Activated naive CD8-positive, alpha-beta T cell treated with anti-CD3 and anti-CD28 coated beads, Interleukin-2, amount 50 U/mL, for 16 hours (primary cell): ENCODE measurements around the gene CFAP92.
"Not testable (repeated sequence)": the region's sequence is repeated elsewhere in the genome, so short reads cannot be mapped to it uniquely, and the experiment has no call there.

Source experiments
- DNase-seq: peaks from one replicate; pipeline ENCODE4 v3.0.0-alpha.2; 2020; ENCODE audit warnings: low read depth, low spot score

Gene CFAP92

GRCh38 chr3:128906031-128906803 is 87.7 kb downstream of the CFAP92 start:
- DNase-seq = no peak

DNA sequence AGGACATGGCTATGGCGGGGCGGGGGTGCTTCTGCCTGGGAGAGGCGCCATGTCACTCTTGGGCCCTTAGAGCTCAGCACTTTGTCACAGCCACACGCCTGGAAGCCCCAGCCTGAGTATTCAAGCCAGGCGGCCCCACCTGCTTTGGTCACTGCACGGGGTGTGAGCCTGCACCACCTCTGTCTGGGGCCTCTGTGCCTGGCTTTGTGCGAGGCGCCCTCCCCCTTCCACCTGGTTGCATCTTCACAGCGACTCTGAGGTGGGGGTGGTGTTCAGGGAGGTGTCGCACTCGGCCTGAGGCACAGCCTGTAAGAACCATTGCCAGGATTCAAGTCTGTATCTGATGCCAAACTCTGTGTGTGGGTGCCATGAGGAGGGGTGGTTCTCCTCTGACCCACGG is 90.4 kb downstream of the CFAP92 start:
- no peak for DNase-seq

GRCh38 chr3:128902426-128902825 is 91.5 kb downstream of the CFAP92 start:
- no peak for DNase-seq

DNA sequence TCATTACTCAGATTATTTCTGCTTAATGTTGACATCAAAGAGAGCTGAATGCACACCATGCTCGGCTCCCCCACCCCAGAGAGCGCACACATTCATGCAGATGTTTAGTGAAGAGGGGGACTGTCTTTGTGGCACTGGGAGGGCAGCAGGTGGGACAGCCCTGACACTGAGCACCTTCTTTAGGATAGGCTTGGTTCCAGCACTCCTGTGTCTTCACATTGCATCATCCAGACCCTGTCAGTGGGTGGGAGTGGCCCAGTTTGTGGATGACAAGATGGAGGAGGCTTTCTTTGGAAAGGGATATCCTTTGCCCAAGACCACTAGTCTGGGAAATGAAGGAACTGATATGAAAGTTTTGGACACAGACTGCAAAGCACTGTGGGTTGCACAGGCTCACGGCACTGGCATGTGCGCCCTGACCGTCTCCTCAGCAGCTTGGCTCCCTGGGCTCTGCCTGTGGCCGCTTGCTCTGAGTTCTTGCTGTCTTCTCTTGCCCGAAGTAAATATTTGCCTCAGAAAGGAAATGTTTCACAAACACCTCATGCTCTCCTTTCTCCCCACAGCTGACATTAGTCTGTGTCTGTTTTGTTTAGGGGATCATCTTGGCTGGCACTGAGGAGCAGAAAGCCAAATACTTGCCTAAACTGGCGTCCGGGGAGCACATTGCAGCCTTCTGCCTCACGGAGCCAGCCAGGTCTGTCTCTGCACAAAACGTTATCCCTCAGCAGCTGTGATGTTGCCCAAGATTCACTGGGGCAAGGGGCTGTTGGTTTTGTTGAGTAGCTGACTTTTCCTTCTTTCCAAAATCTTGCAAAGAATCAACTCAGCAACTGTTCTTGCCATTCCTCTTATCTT is 97.8 kb downstream of the CFAP92 start:
- no peak for DNase-seq

- no peak for DNase-seq
Observed at GRCh38 chr3:128889139-128889894, 104.6 kb downstream of the CFAP92 start.

- no peak for DNase-seq
Observed at GRCh38 chr3:128884992-128885391, 108.9 kb downstream of the CFAP92 start.

DNA sequence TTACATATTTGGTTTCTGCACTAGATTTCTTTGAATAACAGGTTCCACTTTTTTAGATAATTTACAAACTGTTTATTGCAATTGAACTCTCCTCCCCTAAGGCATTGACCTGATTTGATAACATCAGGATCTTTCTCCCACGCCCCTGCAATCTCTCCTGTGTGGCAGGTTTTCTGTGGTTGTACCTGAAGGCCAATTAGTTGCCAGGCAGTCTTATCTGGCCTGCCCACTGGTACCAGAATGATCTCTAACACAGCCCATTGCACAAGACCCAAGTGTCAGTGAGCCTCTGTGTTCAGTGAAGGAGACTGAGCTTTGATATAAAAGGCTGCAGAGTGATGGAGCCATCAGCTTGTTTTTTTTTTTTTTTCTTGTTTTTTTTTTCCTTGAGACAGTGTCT is 111.2 kb downstream of the CFAP92 start:
- DNase-seq = no peak

GRCh38 chr3:128881576-128881975 is 112.3 kb downstream of the CFAP92 start:
- no peak for DNase-seq

- DNase-seq = not testable (repeated sequence)
Observed at GRCh38 chr3:128880455-128880854, 113.4 kb downstream of the CFAP92 start.

DNA sequence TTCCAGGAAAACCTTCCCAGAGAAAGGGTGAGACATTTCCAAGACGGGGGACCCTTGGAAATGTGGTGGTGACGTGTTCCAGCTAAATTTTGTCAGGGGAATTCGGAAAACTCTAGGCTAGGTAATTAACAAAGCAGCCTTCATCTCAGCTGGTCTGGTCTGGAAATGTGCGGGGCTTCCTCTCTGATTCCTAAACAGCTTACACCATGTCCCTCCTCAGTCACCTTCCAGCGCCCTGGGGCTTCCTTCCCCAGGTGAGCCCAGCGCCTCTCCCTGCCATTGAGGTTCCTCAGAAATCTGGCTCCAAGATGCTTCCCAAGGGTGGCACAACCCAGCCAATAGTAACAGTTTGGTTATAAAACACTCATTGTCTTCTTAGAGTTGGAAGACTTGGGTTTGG is 113.9 kb downstream of the CFAP92 start:
- DNase-seq = no peak

DNA sequence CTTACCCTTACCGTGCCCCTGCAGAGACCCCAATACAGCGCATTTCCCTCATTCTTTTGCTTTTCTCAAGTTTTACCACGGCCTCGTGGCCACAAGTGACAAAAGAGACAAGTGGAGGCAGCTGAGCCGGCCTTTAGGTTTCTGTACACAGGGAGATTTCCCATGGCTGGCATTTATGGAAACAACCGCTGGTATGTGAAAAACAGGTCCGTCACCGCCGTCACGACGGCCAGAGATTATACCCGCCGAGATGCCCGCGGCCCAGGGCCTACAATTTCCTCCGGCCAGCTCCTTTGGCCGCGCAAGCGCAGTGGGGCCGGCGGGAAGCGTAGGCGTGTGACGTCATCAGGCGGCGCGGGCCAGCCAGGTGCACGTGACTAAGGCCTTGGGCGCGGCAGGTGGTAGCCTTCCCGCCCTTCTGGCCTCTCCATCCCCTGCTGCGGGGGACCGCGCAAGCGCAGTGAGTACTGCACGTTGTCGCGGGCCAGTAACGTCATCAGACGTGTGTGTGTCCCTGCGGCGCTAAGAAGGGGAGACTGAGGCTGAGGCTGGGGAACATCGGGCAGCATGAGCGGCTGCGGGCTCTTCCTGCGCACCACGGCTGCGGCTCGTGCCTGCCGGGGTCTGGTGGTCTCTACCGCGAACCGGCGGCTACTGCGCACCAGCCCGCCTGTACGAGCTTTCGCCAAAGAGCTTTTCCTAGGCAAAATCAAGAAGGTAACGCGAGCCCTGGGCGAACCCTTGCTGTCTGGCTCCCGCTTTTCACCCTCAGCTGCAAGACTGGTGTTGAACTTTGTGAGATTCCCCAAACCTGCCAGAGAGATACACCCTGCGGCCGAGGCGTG is 114.5 kb downstream of the CFAP92 start, which contains the start of gene ACAD9:
Gene ACAD9, plus strand, starts transcription at position 496 of the 845 bp plus-strand sequence. Its CDS starts 72 bp downstream, at position 568.
- DNase-seq = peak; percentile 90

DNA sequence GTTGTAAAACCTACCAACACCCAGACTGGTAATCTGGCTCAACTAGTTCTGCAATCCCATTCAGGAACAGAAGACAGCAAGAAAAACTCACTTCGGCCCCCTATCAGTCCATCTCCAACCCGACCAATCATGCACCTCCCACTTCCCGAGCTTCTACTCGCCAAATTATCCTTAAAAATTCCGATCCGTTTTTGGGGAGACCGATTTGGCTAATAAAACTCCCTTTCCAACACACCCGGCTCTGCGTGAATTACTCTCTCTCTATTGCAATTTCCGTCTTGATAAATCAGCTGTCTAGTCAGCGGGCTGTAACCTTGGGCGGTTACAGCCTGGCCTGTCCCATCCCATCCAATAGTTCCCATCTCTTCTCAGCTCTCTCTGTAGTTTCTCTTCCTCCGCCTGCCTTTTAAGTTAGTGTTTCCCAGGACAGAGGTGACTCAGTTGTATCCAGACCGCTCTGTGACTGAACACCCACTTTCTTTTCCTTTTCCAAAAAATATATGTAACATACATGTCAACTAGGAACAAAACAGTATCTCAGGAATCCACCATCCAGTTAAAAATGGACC is 115.2 kb downstream of the CFAP92 start:
- DNase-seq = no peak

- no peak for DNase-seq
Observed at GRCh38 chr3:128878011-128878457, 115.8 kb downstream of the CFAP92 start.

- DNase-seq = peak; percentile 38
Observed at GRCh38 chr3:128875556-128876120, 118.2 kb downstream of the CFAP92 start.

DNA sequence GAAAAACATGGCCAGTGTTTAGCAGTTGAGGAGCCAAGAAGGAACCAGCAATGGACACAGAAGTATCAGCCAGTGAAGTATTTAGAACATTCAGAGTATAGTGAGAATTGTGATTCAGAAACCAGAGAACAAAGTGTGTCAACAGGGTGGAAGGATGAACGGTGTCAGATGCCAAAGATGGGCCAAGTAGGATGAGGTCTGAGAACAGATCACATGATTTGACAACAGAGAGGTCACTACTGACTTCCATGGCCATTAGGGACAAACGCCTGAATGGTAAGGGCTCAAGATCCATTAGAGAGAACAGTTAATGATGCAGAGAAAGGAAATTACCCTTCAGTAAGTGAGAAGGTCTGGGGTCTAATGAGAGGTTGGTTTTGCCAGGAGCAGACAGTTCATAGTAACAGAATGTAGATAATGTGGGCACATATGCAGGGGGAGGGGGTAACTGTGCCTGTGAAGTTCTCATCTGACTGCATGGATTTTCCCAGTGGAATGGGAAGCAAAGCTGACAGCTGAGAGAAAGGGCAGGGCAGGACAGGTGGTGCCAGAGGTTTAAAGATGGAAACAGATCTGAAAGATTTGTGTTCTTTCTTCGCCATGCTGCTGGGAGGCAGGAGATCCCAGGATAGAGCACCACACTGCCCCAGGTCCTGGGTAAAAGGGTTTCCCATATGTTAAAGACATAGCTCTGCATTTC is 119.2 kb downstream of the CFAP92 start:
- DNase-seq = no peak

- DNase-seq = no peak
Observed at GRCh38 chr3:128873244-128874022, 120.4 kb downstream of the CFAP92 start.

DNA sequence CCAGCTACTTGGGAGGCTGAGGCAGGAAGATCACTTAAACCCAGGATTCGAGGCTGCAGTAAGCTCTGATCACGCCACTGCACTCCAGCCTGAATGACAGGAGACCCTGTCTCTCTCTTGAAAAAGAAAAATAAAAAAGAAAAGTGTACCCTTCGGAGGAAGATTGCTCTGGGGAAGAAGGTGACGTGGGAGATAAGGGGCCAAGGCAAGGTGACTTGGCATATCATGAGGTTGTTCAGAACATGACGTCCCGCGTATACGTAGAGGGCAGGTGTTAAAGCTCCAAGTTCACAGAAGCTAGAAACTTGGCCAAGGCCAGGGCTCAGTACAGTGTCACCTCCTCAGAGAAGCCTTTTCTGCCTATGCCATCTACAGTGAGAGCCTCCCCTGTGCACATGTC is 121.1 kb downstream of the CFAP92 start:
- no peak for DNase-seq

DNA sequence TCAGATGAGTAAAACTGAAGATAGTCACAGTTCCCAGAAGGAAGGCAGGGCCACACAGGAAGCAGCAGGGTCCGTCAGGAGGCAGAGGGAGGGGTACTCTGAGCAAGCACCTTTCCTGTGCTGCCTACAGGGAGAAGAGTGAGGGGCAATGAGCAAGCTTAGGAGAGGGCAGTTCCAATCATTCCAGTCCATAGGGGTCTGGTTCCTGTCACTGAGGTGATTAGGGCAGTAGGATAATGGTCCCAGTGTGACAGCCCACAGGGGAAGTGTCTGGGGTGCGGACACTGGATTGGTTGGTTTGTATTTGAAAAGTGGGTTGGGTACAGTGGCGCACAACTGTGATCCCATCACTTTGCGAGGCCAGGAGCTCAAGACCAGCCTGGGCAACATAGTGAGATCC is 121.6 kb downstream of the CFAP92 start:
- no peak for DNase-seq

- no peak for DNase-seq
Observed at GRCh38 chr3:128870347-128870746, 123.5 kb downstream of the CFAP92 start.
